ENCODE measurements around the gene PACRG.

DNA sequence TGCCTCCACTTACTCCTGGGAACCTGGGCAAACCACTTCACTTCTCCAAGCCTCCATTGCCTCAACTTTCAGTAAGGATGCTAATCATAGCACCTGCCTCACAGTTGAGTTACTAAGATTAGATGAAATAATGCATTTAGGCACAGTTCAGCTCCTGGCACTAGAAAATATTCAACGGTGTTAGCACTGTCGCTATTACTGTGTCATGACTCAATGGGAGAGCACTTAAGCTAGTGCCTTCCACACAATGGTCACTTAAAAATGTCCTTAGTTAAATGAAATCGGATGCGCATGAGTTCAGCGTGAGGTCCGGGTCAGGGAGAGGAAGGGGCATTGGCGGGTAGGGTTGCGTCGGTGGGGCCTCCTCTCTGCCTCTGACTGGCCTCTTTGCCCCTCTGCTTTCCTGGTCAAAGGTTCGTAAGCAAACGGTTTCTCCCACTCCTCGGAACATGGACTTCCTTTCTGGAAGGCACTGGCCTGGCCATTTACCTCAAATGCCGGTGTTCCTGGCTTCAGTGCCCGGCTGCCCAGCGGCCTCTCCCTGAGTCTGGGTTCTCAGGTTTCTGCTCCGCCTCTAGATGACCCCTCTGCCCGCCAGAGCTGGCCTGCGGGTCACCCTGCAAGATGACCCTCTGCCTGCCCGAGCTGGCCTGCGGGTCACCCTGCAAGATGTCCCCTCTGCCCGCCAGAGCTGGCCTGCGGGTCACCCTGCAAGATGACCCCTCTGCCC lies 562.9 kb downstream of the PACRG start:
- TF ChIP-seq ZNF274 (IDR thresholded peaks at IDR 0.05; ENCODE audit: low read depth, low read length) (no peak), YY1 (IDR thresholded peaks at IDR 0.05; ENCODE audit: insufficient read depth, insufficient read length) (no peak)

All from NT2/D1 (cell line).